LHCN-M2 (cell line): Measurements from ENCODE around the gene ST3GAL4. TPM values are rescaled to one million over a fixed set of nuclear protein-coding genes. Genes with fewer than 3 reads are reported as not detected.

Experiments used
- DNase-seq: peaks from one replicate; pipeline ENCODE4 v3.0.0-alpha.2; 2012; ENCODE audit warnings: low read depth
- total RNA-seq: library from RNA; depleted of rRNA; stranded (reverse); fragments of >200 nt; gene quantifications from 2 replicates; pipeline ENCODE4 v1.2.3, GENCODE V29; 2014

ST3GAL4 gene
- total RNA-seq, 1 experiment from 2014 or later: 36.3 TPM

- no peak for DNase-seq
Observed at GRCh38 chr11:126405906-126406305, 50.4 kb downstream of the ST3GAL4 start.

GRCh38 chr11:126406368-126406767 lies 50.9 kb downstream of the ST3GAL4 start:
- DNase-seq: no peak

GRCh38 chr11:126407101-126407521 lies 51.6 kb downstream of the ST3GAL4 start:
- no peak for DNase-seq

GRCh38 chr11:126407682-126408288 lies 52.3 kb downstream of the ST3GAL4 start:
- no peak for DNase-seq

- no peak for DNase-seq
Observed at GRCh38 chr11:126408496-126408895, 53.0 kb downstream of the ST3GAL4 start.

- no peak for DNase-seq
Observed at GRCh38 chr11:126408901-126409619, 53.6 kb downstream of the ST3GAL4 start.

- DNase-seq: no peak
Observed at GRCh38 chr11:126409620-126409985, 54.1 kb downstream of the ST3GAL4 start.

- DNase-seq: no peak
Observed at GRCh38 chr11:126410649-126411048, 55.2 kb downstream of the ST3GAL4 start.

GRCh38 chr11:126411971-126412381 lies 56.5 kb downstream of the ST3GAL4 start:
- DNase-seq: no peak

GRCh38 chr11:126413426-126413825 lies 57.9 kb downstream of the ST3GAL4 start:
- DNase-seq: no peak

- no peak for DNase-seq
Observed at GRCh38 chr11:126413843-126414405, 58.4 kb downstream of the ST3GAL4 start.

- no peak for DNase-seq
Observed at GRCh38 chr11:126414615-126415014, 59.1 kb downstream of the ST3GAL4 start.

- peak; percentile 82 for DNase-seq
Observed at GRCh38 chr11:126415128-126415527, 59.6 kb downstream of the ST3GAL4 start.

- no peak for DNase-seq
Observed at GRCh38 chr11:126415669-126416420, 60.4 kb downstream of the ST3GAL4 start.

- DNase-seq: no peak
Observed at GRCh38 chr11:126416542-126417090, 61.1 kb downstream of the ST3GAL4 start.

GRCh38 chr11:126417091-126417862 lies 61.8 kb downstream of the ST3GAL4 start:
- no peak for DNase-seq

- no peak for DNase-seq
Observed at GRCh38 chr11:126418887-126419286, 63.4 kb downstream of the ST3GAL4 start.

- no peak for DNase-seq
Observed at GRCh38 chr11:126419801-126420697, 64.6 kb downstream of the ST3GAL4 start.

- no peak for DNase-seq
Observed at GRCh38 chr11:126420698-126421256, 65.3 kb downstream of the ST3GAL4 start.

GRCh38 chr11:126421271-126421671 lies 65.8 kb downstream of the ST3GAL4 start:
- no peak for DNase-seq
